ENCODE data around the gene HLCS. TPM values are rescaled to one million over a fixed set of nuclear protein-coding genes. Genes with fewer than 3 reads are reported as not detected.

Gene HLCS
- total RNA-seq, 2 donors from 2014 or later: 40.9 to 41.8 TPM

- DNase-seq (ENCODE audit: low spot score): no peak
- 100% methylated on average over 4 of the region's 4 CpGs for WGBS
- H3K4me1 ChIP-seq (replicated peaks): no peaks in the 10 kb centered on the region
- no peaks in the 10 kb centered on the region for H3K27me3 ChIP-seq (replicated peaks; ENCODE audit: insufficient read depth)
- no peak overlapping the region for H3K4me3 ChIP-seq
- H3K9me3 ChIP-seq: no peaks in the 10 kb centered on the region
- intact Hi-C loops (cut with DNase I): no loop called here
- no peaks in the 10 kb centered on the region for H3K36me3 ChIP-seq
- no peak overlapping the region for H3K27ac ChIP-seq
- TF ChIP-seq POLR2A (IDR thresholded peaks at IDR 0.05): no peak
- no peak for TF ChIP-seq POLR2AphosphoS5 (IDR thresholded peaks at IDR 0.05)
- no peak for TF ChIP-seq CTCF (IDR thresholded peaks at IDR 0.05)
Measured at GRCh38 chr21:36834192-36834591, 132.3 kb downstream of the HLCS start.

- no peak for TF ChIP-seq CTCF (IDR thresholded peaks at IDR 0.05)
- TF ChIP-seq POLR2A (IDR thresholded peaks at IDR 0.05): no peak
- no peak for TF ChIP-seq POLR2AphosphoS5 (IDR thresholded peaks at IDR 0.05)
- no peak overlapping the region for H3K4me3 ChIP-seq
- no peaks in the 10 kb centered on the region for H3K27me3 ChIP-seq (replicated peaks; ENCODE audit: insufficient read depth)
- H3K9me3 ChIP-seq: no peaks in the 10 kb centered on the region
- no peak overlapping the region for H3K27ac ChIP-seq
- DNase-seq (ENCODE audit: low spot score): no peak
- H3K36me3 ChIP-seq: no peaks in the 10 kb centered on the region
- intact Hi-C loops (cut with DNase I): no loop called here
- 89% methylated on average over 8 of the region's 8 CpGs for WGBS
- no peaks in the 10 kb centered on the region for H3K4me1 ChIP-seq (replicated peaks)
Measured at GRCh38 chr21:36830100-36830499, 136.4 kb downstream of the HLCS start.

GRCh38 chr21:36828891-36829515 is 137.5 kb downstream of the HLCS start:
- Histone ChIP-seq H3K4me1 (replicated peaks) (no peaks in the 10 kb centered on the region), H3K27me3 (replicated peaks; ENCODE audit: insufficient read depth) (no peaks in the 10 kb centered on the region), H3K4me3 (no peak overlapping the region), H3K9me3 (no peaks in the 10 kb centered on the region), H3K27ac (no peak overlapping the region), H3K36me3 (no peaks in the 10 kb centered on the region)
- no peak for DNase-seq (ENCODE audit: low spot score)
- intact Hi-C loops (cut with DNase I): no loop called here
- TF ChIP-seq CTCF (IDR thresholded peaks at IDR 0.05) (no peak), POLR2A (IDR thresholded peaks at IDR 0.05) (no peak), POLR2AphosphoS5 (IDR thresholded peaks at IDR 0.05) (no peak)
- 71% methylated on average over 4 of the region's 4 CpGs for WGBS

GRCh38 chr21:36828208-36828607 is 138.3 kb downstream of the HLCS start:
- Histone ChIP-seq H3K9me3 (no peaks in the 10 kb centered on the region), H3K27me3 (replicated peaks; ENCODE audit: insufficient read depth) (no peaks in the 10 kb centered on the region), H3K27ac (no peak overlapping the region), H3K4me3 (no peak overlapping the region), H3K36me3 (no peaks in the 10 kb centered on the region), H3K4me1 (replicated peaks) (no peaks in the 10 kb centered on the region)
- TF ChIP-seq CTCF (IDR thresholded peaks at IDR 0.05) (no peak), POLR2A (IDR thresholded peaks at IDR 0.05) (no peak), POLR2AphosphoS5 (IDR thresholded peaks at IDR 0.05) (no peak)
- intact Hi-C loops (cut with DNase I): no loop called here
- no peak for DNase-seq (ENCODE audit: low spot score)
- 92% methylated on average over 3 of the region's 3 CpGs for WGBS

- H3K9me3 ChIP-seq: no peaks in the 10 kb centered on the region
- no peaks in the 10 kb centered on the region for H3K27me3 ChIP-seq (replicated peaks; ENCODE audit: insufficient read depth)
- intact Hi-C loops (cut with DNase I): no loop called here
- H3K36me3 ChIP-seq: no peaks in the 10 kb centered on the region
- H3K27ac ChIP-seq: no peak overlapping the region
- 71% methylated on average over 5 of the region's 5 CpGs for WGBS
- H3K4me3 ChIP-seq: no peak overlapping the region
- TF ChIP-seq POLR2AphosphoS5 (IDR thresholded peaks at IDR 0.05) (no peak), CTCF (IDR thresholded peaks at IDR 0.05) (no peak), POLR2A (IDR thresholded peaks at IDR 0.05) (no peak)
- no peak for DNase-seq (ENCODE audit: low spot score)
- H3K4me1 ChIP-seq (replicated peaks): no peaks in the 10 kb centered on the region
Measured at GRCh38 chr21:36825658-36826057, 140.8 kb downstream of the HLCS start.

All from prostate gland (tissue), 2 donors.